ENCODE measurements around the gene DTD1.

Gene DTD1

GRCh38 chr20:18692447-18692846 lies 104.6 kb downstream of the DTD1 start:
- no peak for DNase-seq
- intact Hi-C loops (cut with DNase I; ENCODE audit: low total_unique reads): no loop called here
- Histone ChIP-seq H3K27ac (no peak overlapping the region), H3K9me3 (no peaks in the 10 kb centered on the region), H3K4me1 (peaks cover 0 to 6% (median 2%) of the 10 kb centered on the region in 4 donors), H3K36me3 (no peaks in the 10 kb centered on the region), H3K4me3 (no peak overlapping the region), H3K27me3 (no peaks in the 10 kb centered on the region)
- TF ChIP-seq, protein P1, sequence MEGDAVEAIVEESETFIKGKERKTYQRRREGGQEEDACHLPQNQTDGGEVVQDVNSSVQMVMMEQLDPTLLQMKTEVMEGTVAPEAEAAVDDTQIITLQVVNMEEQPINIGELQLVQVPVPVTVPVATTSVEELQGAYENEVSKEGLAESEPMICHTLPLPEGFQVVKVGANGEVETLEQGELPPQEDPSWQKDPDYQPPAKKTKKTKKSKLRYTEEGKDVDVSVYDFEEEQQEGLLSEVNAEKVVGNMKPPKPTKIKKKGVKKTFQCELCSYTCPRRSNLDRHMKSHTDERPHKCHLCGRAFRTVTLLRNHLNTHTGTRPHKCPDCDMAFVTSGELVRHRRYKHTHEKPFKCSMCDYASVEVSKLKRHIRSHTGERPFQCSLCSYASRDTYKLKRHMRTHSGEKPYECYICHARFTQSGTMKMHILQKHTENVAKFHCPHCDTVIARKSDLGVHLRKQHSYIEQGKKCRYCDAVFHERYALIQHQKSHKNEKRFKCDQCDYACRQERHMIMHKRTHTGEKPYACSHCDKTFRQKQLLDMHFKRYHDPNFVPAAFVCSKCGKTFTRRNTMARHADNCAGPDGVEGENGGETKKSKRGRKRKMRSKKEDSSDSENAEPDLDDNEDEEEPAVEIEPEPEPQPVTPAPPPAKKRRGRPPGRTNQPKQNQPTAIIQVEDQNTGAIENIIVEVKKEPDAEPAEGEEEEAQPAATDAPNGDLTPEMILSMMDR (IDR thresholded peaks at IDR 0.05): no peak

DNA sequence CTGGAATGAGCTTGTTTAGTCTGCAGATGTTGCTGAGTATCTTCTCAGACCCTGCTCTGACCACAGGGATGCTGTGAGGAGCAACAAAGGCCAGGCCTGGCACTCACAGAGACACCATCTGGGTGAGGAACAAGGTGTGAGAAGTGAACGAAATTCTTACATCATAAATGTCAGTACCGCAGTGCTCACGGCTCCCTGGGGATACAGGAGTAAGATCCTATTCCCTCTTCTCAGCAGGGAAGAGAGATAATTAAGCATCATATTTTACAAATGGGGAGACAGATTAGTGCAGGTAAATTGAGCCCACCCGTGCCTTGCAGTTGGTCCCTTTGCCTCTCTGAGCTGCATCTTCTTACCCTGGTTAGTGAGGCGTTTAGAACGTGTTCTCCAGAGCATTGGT lies 106.2 kb downstream of the DTD1 start:
- TF ChIP-seq, protein P1 (IDR thresholded peaks at IDR 0.05): no peak
- intact Hi-C loops (cut with DNase I; ENCODE audit: low total_unique reads): no loop called here
- Histone ChIP-seq H3K27ac (no peak overlapping the region), H3K4me1 (peaks cover 0 to 6% (median 2%) of the 10 kb centered on the region in 4 donors), H3K27me3 (no peaks in the 10 kb centered on the region), H3K36me3 (no peaks in the 10 kb centered on the region), H3K9me3 (no peaks in the 10 kb centered on the region), H3K4me3 (no peak overlapping the region)
- no peak for DNase-seq

- no peak for DNase-seq
- H3K27me3 ChIP-seq: no peaks in the 10 kb centered on the region
- no peaks in the 10 kb centered on the region for H3K9me3 ChIP-seq
- intact Hi-C loops (cut with DNase I; ENCODE audit: low total_unique reads): no loop called here
- no peak overlapping the region for H3K4me3 ChIP-seq
- H3K36me3 ChIP-seq: no peaks in the 10 kb centered on the region
- TF ChIP-seq, protein P1 (IDR thresholded peaks at IDR 0.05): no peak
- peaks cover 0 to 6% (median 2%) of the 10 kb centered on the region in 4 donors for H3K4me1 ChIP-seq
- no peak overlapping the region for H3K27ac ChIP-seq
Observed at GRCh38 chr20:18695175-18695574, 107.3 kb downstream of the DTD1 start.

DNA sequence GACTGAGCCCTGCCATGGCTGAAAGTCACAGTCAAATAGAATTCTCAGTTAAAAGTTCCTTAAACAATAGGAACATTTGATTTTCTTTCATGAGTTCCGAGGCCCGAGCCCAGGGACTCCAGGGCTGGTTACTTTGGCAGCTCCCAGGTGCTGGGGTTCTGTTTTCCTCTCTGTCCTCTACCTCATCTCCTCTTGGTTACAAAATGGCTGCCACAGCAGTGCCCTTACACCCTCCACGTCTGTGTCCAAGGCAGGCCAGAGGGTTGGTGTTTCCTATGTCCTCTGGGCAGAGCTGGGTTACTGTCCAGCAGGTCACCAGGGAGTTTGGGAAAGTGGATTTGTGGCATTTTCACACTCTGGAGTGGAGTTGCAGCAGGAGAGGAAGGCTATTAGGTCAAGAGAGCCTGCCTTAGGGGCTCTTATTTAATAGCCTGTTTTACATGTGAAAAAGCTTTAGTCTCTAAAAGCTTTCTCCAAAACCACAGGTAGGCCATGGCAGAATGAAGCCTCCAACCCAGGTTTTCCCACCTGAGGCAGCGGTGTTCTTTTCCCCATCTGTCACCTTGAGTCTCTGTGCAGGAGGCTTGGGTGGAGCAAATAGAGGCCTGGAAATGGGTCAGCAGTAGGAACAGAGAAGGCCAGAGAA lies 111.0 kb downstream of the DTD1 start:
- intact Hi-C loops (cut with DNase I; ENCODE audit: low total_unique reads): no loop called here
- no peak for DNase-seq
- Histone ChIP-seq H3K4me1 (peaks cover 0 to 14% (median 2%) of the 10 kb centered on the region in 4 donors), H3K36me3 (no peaks in the 10 kb centered on the region), H3K27me3 (no peaks in the 10 kb centered on the region), H3K27ac (no peak overlapping the region), H3K4me3 (no peak overlapping the region), H3K9me3 (no peaks in the 10 kb centered on the region)
- TF ChIP-seq, protein P1 (IDR thresholded peaks at IDR 0.05): no peak

DNA sequence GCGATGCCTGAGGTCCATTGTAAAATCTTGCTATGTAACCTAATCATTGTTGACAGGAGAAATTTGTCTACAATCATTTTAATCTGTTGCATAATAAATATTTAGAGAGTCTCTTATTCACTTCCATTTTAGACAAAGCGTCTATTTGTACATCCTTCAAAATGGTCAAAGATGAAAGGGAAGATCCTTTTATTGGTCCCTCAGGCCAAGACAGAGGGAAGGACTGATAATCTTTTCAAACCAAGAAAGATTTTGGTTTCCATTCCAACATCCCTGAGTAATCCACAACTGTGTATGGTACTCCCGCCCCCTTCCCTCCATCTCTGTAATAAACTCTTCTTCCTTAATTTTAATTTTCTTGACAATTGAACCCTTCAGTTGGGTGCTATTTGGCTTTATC lies 114.1 kb downstream of the DTD1 start:
- H3K4me1 ChIP-seq: peaks cover 0 to 24% (median 2%) of the 10 kb centered on the region in 4 donors
- intact Hi-C loops (cut with DNase I; ENCODE audit: low total_unique reads): no loop called here
- H3K27me3 ChIP-seq: no peaks in the 10 kb centered on the region
- no peaks in the 10 kb centered on the region for H3K36me3 ChIP-seq
- H3K27ac ChIP-seq: peak overlapping the region in 1 of 2 donors; percentile 26
- H3K4me3 ChIP-seq: no peak overlapping the region
- DNase-seq: no peak
- TF ChIP-seq, protein P1 (IDR thresholded peaks at IDR 0.05): no peak
- no peaks in the 10 kb centered on the region for H3K9me3 ChIP-seq

All from tibial artery (tissue), 4 donors.